Mammary epithelial cell (primary cell): ENCODE data around the gene GPR39.

Experiments
- CTCF ChIP-seq, 2 donors: IDR thresholded peaks in 1 of 2; conservative IDR thresholded peaks in 1 of 2; 2 replicates each; pipeline ENCODE4 v1.5.1; 2011 to 2012; ENCODE audit warnings: inconsistent platforms in 2 of 2, low read length in 2 of 2, mild to moderate bottlenecking in 2 of 2, control low read depth in 1 of 2, low read depth in 1 of 2; ENCODE audit not compliant: insufficient read depth in 1 of 2; ENCODE audit errors: extremely low read depth in 1 of 2
- EZH2 ChIP-seq: IDR thresholded peaks from 2 replicates; pipeline ENCODE4 v1.6.1; 2012; ENCODE audit warnings: low read length, inconsistent platforms, borderline replicate concordance

DNA sequence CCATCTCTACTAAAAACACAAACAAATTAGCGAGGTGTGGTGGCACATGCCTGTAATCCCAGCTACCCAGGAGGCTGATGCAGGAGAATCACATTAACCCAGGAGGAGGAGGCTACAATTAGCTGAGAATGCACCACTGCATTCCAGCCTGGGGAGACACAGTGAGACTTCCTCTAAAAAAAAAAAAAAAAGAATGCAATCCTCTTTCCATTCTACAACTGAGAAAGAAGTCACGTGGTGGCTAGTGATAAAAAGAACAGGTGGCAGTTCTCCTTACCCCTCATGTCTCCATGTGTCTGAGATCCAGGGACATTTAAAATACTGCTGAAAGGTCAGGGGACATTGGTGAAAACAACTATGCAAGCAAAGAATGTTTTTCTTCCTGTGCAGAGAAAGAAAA is 24.4 kb upstream of the GPR39 start:
- TF ChIP-seq CTCF (conservative IDR thresholded peaks at IDR 0.05 in 1 of 2, IDR thresholded peaks at IDR 0.05 in 1 of 2; ENCODE audit: extremely low read depth in 1 of 2, insufficient read depth in 1 of 2, low read depth in 1 of 2, low read length in 2 of 2) (no peak), EZH2 (no peak)
